OCI-LY3 (cell line): ENCODE measurements around the gene PRM1.

Experiments
- EZH2phosphoT487 ChIP-seq: fragments of 200-600 bp; shearing (Covaris generic); IDR thresholded peaks from 2 replicates; pipeline ENCODE4 v1.6.1; 2018; ENCODE audit warnings: antibody characterized with exemption, mixed run types, low read depth
- TF ChIP-seq, protein P1 (sequence below): fragments of 200-600, 300-600 bp; sonication (generic); IDR thresholded peaks from 2 replicates; pipeline ENCODE4 v1.5.1; 2014; ENCODE audit warnings: antibody characterized with exemption, low read length, low read depth

- TF ChIP-seq, protein P1, sequence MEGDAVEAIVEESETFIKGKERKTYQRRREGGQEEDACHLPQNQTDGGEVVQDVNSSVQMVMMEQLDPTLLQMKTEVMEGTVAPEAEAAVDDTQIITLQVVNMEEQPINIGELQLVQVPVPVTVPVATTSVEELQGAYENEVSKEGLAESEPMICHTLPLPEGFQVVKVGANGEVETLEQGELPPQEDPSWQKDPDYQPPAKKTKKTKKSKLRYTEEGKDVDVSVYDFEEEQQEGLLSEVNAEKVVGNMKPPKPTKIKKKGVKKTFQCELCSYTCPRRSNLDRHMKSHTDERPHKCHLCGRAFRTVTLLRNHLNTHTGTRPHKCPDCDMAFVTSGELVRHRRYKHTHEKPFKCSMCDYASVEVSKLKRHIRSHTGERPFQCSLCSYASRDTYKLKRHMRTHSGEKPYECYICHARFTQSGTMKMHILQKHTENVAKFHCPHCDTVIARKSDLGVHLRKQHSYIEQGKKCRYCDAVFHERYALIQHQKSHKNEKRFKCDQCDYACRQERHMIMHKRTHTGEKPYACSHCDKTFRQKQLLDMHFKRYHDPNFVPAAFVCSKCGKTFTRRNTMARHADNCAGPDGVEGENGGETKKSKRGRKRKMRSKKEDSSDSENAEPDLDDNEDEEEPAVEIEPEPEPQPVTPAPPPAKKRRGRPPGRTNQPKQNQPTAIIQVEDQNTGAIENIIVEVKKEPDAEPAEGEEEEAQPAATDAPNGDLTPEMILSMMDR = no peak
- TF ChIP-seq EZH2phosphoT487 = no peak
Observed at GRCh38 chr16:11285842-11286241, 4.7 kb upstream of the PRM1 start.
